ENCODE data around the gene BABAM2. TPM values are rescaled to one million over a fixed set of nuclear protein-coding genes. Genes with fewer than 3 reads are reported as not detected.
A peak's percentile ranks its signal among the peaks of the same experiment; 100 is the strongest.

Gene BABAM2
- total RNA-seq, 4 donors from 2014 or later: 33.3 to 48.9 (median 37.9) TPM

GRCh38 chr2:28150994-28151393 is 260.5 kb downstream of the BABAM2 start:
- in situ Hi-C loops (cut with MboI; ENCODE audit: low pct_ligation_motif_present in 1 of 4, low pct_unique_long_range_greater_than_20kb in 1 of 4, low sequenced_read_pairs in 3 of 4) (no loop called here), intact Hi-C loops (cut with DNase I; ENCODE audit: low total_unique reads) (no loop called here)
- H3K27me3 ChIP-seq: no peaks in the 10 kb centered on the region
- H3K9me3 ChIP-seq: peaks cover 0 to under 1% of the 10 kb centered on the region in 2 donors
- no peak for TF ChIP-seq POLR2A (IDR thresholded peaks at IDR 0.05)
- WGBS, 2 donors (ENCODE audit: low coverage in 1 of 2): 96 to 97% methylated on average over 2 to 4 of the region's 4 CpGs
- peaks cover 0 to 31% (median 17%) of the 10 kb centered on the region in 4 donors for H3K4me1 ChIP-seq
- DNase-seq: no peak
- H3K27ac ChIP-seq: no peak overlapping the region
- no peaks in the 10 kb centered on the region for H3K36me3 ChIP-seq
- H3K4me3 ChIP-seq: no peak overlapping the region

DNA sequence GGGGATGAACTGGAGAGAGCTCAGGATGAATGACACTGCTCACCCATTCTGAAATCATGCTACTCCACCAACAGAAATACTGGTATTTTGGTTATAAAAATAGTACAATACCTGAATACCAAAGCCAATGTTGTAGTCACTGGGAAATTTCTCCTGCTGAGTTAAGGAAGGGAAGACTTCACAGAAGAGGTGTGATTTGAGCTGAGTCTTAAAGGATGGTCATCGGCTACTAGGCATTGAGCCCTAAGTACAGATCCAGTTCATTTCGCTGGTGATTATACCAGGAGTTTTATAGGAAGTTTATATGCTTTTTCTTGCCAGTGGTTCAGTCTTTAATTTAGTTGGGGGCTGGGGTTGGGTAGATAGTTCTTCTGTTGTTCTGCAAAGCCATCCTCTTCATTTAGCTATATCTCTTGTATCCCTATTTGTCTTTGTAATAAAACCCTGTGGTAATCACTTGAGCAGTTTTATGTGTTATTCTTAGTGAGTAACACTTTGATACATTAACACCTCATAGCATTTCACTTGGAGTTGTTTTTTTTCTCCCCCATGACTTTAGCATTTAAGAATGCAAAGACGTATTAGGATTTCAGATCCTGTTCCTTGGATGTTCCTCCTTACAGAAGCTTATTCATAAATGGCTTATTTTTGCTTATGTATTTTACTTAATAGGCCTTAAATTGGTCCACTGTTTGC is 262.2 kb downstream of the BABAM2 start:
- Histone ChIP-seq H3K36me3 (no peaks in the 10 kb centered on the region), H3K9me3 (peaks cover 0 to 4% of the 10 kb centered on the region in 2 donors), H3K27me3 (no peaks in the 10 kb centered on the region), H3K4me1 (peaks cover 0 to 31% (median 17%) of the 10 kb centered on the region in 4 donors), H3K4me3 (no peak overlapping the region), H3K27ac (peak overlapping the region in 3 of 4 donors; percentile 32 to 64 (median 62))
- no peak for DNase-seq
- intact Hi-C loops (cut with DNase I; ENCODE audit: low total_unique reads) (no loop called here), in situ Hi-C loops (cut with MboI; ENCODE audit: low pct_ligation_motif_present in 1 of 4, low pct_unique_long_range_greater_than_20kb in 1 of 4, low sequenced_read_pairs in 3 of 4) (no loop called here)
- WGBS, 2 donors (ENCODE audit: low coverage in 1 of 2): 80 to 83% methylated on average over 3 of the region's 3 CpGs
- TF ChIP-seq POLR2AphosphoS5 (IDR thresholded peaks at IDR 0.05): no peak
- TF ChIP-seq EP300 (IDR thresholded peaks at IDR 0.05; ENCODE audit: low read depth): no peak
- no peak for TF ChIP-seq POLR2A (IDR thresholded peaks at IDR 0.05)
- TF ChIP-seq, protein P1, sequence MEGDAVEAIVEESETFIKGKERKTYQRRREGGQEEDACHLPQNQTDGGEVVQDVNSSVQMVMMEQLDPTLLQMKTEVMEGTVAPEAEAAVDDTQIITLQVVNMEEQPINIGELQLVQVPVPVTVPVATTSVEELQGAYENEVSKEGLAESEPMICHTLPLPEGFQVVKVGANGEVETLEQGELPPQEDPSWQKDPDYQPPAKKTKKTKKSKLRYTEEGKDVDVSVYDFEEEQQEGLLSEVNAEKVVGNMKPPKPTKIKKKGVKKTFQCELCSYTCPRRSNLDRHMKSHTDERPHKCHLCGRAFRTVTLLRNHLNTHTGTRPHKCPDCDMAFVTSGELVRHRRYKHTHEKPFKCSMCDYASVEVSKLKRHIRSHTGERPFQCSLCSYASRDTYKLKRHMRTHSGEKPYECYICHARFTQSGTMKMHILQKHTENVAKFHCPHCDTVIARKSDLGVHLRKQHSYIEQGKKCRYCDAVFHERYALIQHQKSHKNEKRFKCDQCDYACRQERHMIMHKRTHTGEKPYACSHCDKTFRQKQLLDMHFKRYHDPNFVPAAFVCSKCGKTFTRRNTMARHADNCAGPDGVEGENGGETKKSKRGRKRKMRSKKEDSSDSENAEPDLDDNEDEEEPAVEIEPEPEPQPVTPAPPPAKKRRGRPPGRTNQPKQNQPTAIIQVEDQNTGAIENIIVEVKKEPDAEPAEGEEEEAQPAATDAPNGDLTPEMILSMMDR (IDR thresholded peaks at IDR 0.05): no peak

- TF ChIP-seq POLR2A (IDR thresholded peaks at IDR 0.05) (no peak), EP300 (IDR thresholded peaks at IDR 0.05; ENCODE audit: low read depth) (no peak), POLR2AphosphoS5 (IDR thresholded peaks at IDR 0.05) (no peak)
- TF ChIP-seq, protein P1 (IDR thresholded peaks at IDR 0.05): no peak
- intact Hi-C loops (cut with DNase I; ENCODE audit: low total_unique reads): no loop called here
- H3K4me1 ChIP-seq: peaks cover 0 to 31% (median 17%) of the 10 kb centered on the region in 4 donors
- in situ Hi-C loops (cut with MboI; ENCODE audit: low pct_ligation_motif_present in 1 of 4, low pct_unique_long_range_greater_than_20kb in 1 of 4, low sequenced_read_pairs in 3 of 4): no loop called here
- peaks cover 0 to 4% of the 10 kb centered on the region in 2 donors for H3K9me3 ChIP-seq
- no peak for DNase-seq
- peak overlapping the region; percentile 31 to 64 (median 47) for H3K27ac ChIP-seq
- H3K36me3 ChIP-seq: no peaks in the 10 kb centered on the region
- no peak overlapping the region for H3K4me3 ChIP-seq
- H3K27me3 ChIP-seq: no peaks in the 10 kb centered on the region
- 82 to 85% methylated on average over 3 of the region's 3 CpGs for WGBS, 2 donors (ENCODE audit: low coverage in 1 of 2)
Observed at GRCh38 chr2:28153851-28154250, 263.3 kb downstream of the BABAM2 start.

DNA sequence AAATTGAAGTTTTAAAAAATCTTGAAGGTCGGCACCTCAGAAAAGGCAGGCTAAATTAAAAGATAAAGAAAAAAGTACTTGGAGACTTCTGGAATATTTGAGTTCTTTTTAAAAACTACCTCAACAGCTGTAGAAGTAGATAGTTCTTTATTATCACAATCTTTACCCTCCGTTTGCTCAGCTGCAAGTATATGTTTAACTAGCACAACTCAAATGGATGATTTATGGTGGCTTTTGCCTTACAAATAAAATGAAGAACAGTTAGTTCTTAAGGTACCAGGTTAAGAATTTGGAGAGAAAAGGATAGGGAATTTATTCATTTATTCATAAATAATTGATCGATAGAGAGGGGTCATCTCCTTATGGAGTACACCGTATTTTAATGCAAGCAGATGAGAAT is 264.6 kb downstream of the BABAM2 start:
- intact Hi-C loops (cut with DNase I; ENCODE audit: low total_unique reads): no loop called here
- H3K4me3 ChIP-seq: no peak overlapping the region
- no peak for DNase-seq

More for the DNA sequence above, 264.6 kb downstream of the BABAM2 start:
- no peaks in the 10 kb centered on the region for H3K27me3 ChIP-seq
- in situ Hi-C loops (cut with MboI; ENCODE audit: low pct_ligation_motif_present in 1 of 4, low pct_unique_long_range_greater_than_20kb in 1 of 4, low sequenced_read_pairs in 3 of 4): no loop called here
- H3K9me3 ChIP-seq: peaks cover 0 to 4% of the 10 kb centered on the region in 2 donors
- no peaks in the 10 kb centered on the region for H3K36me3 ChIP-seq
- H3K4me1 ChIP-seq: peaks cover 0 to 31% (median 17%) of the 10 kb centered on the region in 4 donors
- TF ChIP-seq EP300 (IDR thresholded peaks at IDR 0.05; ENCODE audit: low read depth): no peak
- TF ChIP-seq, protein P1 (IDR thresholded peaks at IDR 0.05): no peak
- no peak for TF ChIP-seq POLR2AphosphoS5 (IDR thresholded peaks at IDR 0.05)
- TF ChIP-seq POLR2A (IDR thresholded peaks at IDR 0.05): no peak
- H3K27ac ChIP-seq: peak overlapping the region; percentile 31 to 64 (median 47)
- 61 to 65% methylated on average over 4 of the region's 4 CpGs for WGBS, 2 donors (ENCODE audit: low coverage in 1 of 2)

Data from transverse colon (tissue), 4 donors.